ENCODE data around the gene HSPB6. TPM values are rescaled to one million over a fixed set of nuclear protein-coding genes. Genes with fewer than 3 reads are reported as not detected.

The HSPB6 gene
- total RNA-seq, 8 experiments from 2014 or later: 0.14 to 1.8 (median 0.68) TPM

- Histone ChIP-seq H3K4me3 (no peak overlapping the region), H3K27ac (no peak overlapping the region), H3K4me1 (replicated peaks in 1 of 2) (no peaks in the 10 kb centered on the region)
- WGBS, 10 experiments: 0 to 100% (median 54%) methylated on average over 1 to 5 of the region's 20 CpGs; no CpG with 5 or more reads in 6 of the 10 experiments
- in situ Hi-C loops (cut with MboI; ENCODE audit: low pct_unique_long_range_greater_than_20kb in 2 of 9, low sequenced_read_pairs in 9 of 9, unreplicated experiment in 9 of 9): no loop called here
- peak in 6 of 8 experiments; percentile 31 to 68 (median 45) for ATAC-seq (replicated peaks in 6 of 8)
Observed at GRCh38 chr19:35790981-35791813, 34.4 kb upstream of the HSPB6 start.

- WGBS, 10 experiments: 94 to 100% (median 95%) methylated on average over 2 to 6 of the region's 19 CpGs; no CpG with 5 or more reads in 7 of the 10 experiments
- no peaks in the 10 kb centered on the region for H3K4me1 ChIP-seq (replicated peaks in 1 of 2)
- no peak overlapping the region for H3K27ac ChIP-seq
- in situ Hi-C loops (cut with MboI; ENCODE audit: low pct_unique_long_range_greater_than_20kb in 2 of 9, low sequenced_read_pairs in 9 of 9, unreplicated experiment in 9 of 9): no loop called here
- ATAC-seq (replicated peaks in 6 of 8): peak in 2 of 8 experiments; percentile 5 to 10
- no peak overlapping the region for H3K4me3 ChIP-seq
Observed at GRCh38 chr19:35789978-35790944, 33.4 kb upstream of the HSPB6 start.

- Histone ChIP-seq H3K27ac (no peak overlapping the region), H3K4me3 (no peak overlapping the region), H3K4me1 (replicated peaks in 1 of 2) (no peaks in the 10 kb centered on the region)
- in situ Hi-C loops (cut with MboI; ENCODE audit: low pct_unique_long_range_greater_than_20kb in 2 of 9, low sequenced_read_pairs in 9 of 9, unreplicated experiment in 9 of 9): no loop called here
- 53 to 79% (median 68%) methylated on average over 1 to 4 of the region's 11 CpGs; no CpG with 5 or more reads in 6 of the 10 experiments for WGBS, 10 experiments
- ATAC-seq (replicated peaks in 6 of 8): peak in 1 of 8 experiments; percentile 9
Observed at GRCh38 chr19:35789195-35789977, 32.6 kb upstream of the HSPB6 start.

- H3K4me1 ChIP-seq (replicated peaks in 1 of 2): no peaks in the 10 kb centered on the region
- H3K4me3 ChIP-seq: no peak overlapping the region
- in situ Hi-C loops (cut with MboI; ENCODE audit: low pct_unique_long_range_greater_than_20kb in 2 of 9, low sequenced_read_pairs in 9 of 9, unreplicated experiment in 9 of 9): no loop called here
- H3K27ac ChIP-seq: no peak overlapping the region
- ATAC-seq (replicated peaks in 6 of 8): no peak
- WGBS, 10 experiments: 43 to 71% (median 48%) methylated on average over 1 to 2 of the region's 12 CpGs; no CpG with 5 or more reads in 7 of the 10 experiments
Observed at GRCh38 chr19:35788205-35788960, 31.6 kb upstream of the HSPB6 start.

GRCh38 chr19:35787227-35787799 is 30.5 kb upstream of the HSPB6 start:
- no CpG with 5 or more reads among the region's 15 CpGs for WGBS, 10 experiments
- no peak for ATAC-seq (replicated peaks in 6 of 8)
- in situ Hi-C loops (cut with MboI; ENCODE audit: low pct_unique_long_range_greater_than_20kb in 2 of 9, low sequenced_read_pairs in 9 of 9, unreplicated experiment in 9 of 9): no loop called here

GRCh38 chr19:35786299-35787160 is 29.7 kb upstream of the HSPB6 start:
- Histone ChIP-seq H3K27ac (no peak overlapping the region), H3K4me3 (no peak overlapping the region), H3K4me1 (replicated peaks in 1 of 2) (no peaks in the 10 kb centered on the region)
- 81 to 100% (median 84%) methylated on average over 2 to 9 of the region's 31 CpGs; no CpG with 5 or more reads in 6 of the 10 experiments for WGBS, 10 experiments
- in situ Hi-C loops (cut with MboI; ENCODE audit: low pct_unique_long_range_greater_than_20kb in 2 of 9, low sequenced_read_pairs in 9 of 9, unreplicated experiment in 9 of 9): no loop called here
- ATAC-seq (replicated peaks in 6 of 8): no peak

More at GRCh38 chr19:35787227-35787799, 30.5 kb upstream of the HSPB6 start:
- Histone ChIP-seq H3K27ac (no peak overlapping the region), H3K4me3 (no peak overlapping the region), H3K4me1 (replicated peaks in 1 of 2) (no peaks in the 10 kb centered on the region)

GRCh38 chr19:35785339-35785627 is 28.5 kb upstream of the HSPB6 start:
- WGBS, 10 experiments: 57 to 100% (median 87%) methylated on average over 2 to 8 of the region's 10 CpGs; no CpG with 5 or more reads in 5 of the 10 experiments
- Histone ChIP-seq H3K27ac (no peak overlapping the region), H3K4me3 (no peak overlapping the region), H3K4me1 (replicated peaks in 1 of 2) (no peaks in the 10 kb centered on the region)
- ATAC-seq (replicated peaks in 6 of 8): no peak
- in situ Hi-C loops (cut with MboI; ENCODE audit: low pct_unique_long_range_greater_than_20kb in 2 of 9, low sequenced_read_pairs in 9 of 9, unreplicated experiment in 9 of 9): no loop called here

- ATAC-seq (replicated peaks in 6 of 8): no peak
- Histone ChIP-seq H3K4me3 (no peak overlapping the region), H3K27ac (no peak overlapping the region), H3K4me1 (replicated peaks in 1 of 2) (no peaks in the 10 kb centered on the region)
- WGBS, 10 experiments: 50 to 100% methylated on average over 1 of the region's 45 CpGs; no CpG with 5 or more reads in 8 of the 10 experiments
- in situ Hi-C loops (cut with MboI; ENCODE audit: low pct_unique_long_range_greater_than_20kb in 2 of 9, low sequenced_read_pairs in 9 of 9, unreplicated experiment in 9 of 9): no loop called here
Observed at GRCh38 chr19:35784503-35785338, 27.9 kb upstream of the HSPB6 start.

GRCh38 chr19:35783469-35784434 is 26.9 kb upstream of the HSPB6 start:
- in situ Hi-C loops (cut with MboI; ENCODE audit: low pct_unique_long_range_greater_than_20kb in 2 of 9, low sequenced_read_pairs in 9 of 9, unreplicated experiment in 9 of 9): no loop called here
- Histone ChIP-seq H3K27ac (no peak overlapping the region), H3K4me3 (no peak overlapping the region), H3K4me1 (replicated peaks in 1 of 2) (no peaks in the 10 kb centered on the region)
- ATAC-seq (replicated peaks in 6 of 8): peak in 3 of 8 experiments; percentile 19 to 26 (median 20)
- 70 to 100% (median 90%) methylated on average over 1 to 8 of the region's 28 CpGs; no CpG with 5 or more reads in 4 of the 10 experiments for WGBS, 10 experiments

- WGBS, 10 experiments: 90 to 100% methylated on average over 2 to 3 of the region's 12 CpGs; no CpG with 5 or more reads in 8 of the 10 experiments
- no peak for ATAC-seq (replicated peaks in 6 of 8)
- Histone ChIP-seq H3K27ac (no peak overlapping the region), H3K4me3 (no peak overlapping the region), H3K4me1 (replicated peaks in 1 of 2) (peaks cover 2 to 3% of the 10 kb centered on the region in 2 donors)
- in situ Hi-C loops (cut with MboI; ENCODE audit: low pct_unique_long_range_greater_than_20kb in 2 of 9, low sequenced_read_pairs in 9 of 9, unreplicated experiment in 9 of 9): no loop called here
Observed at GRCh38 chr19:35782589-35782988, 25.8 kb upstream of the HSPB6 start.
